ENCODE results near the gene KRT3. TPM values are rescaled to one million over a fixed set of nuclear protein-coding genes. Genes with fewer than 3 reads are reported as not detected.
"Not testable (repeated sequence)": the region's sequence is repeated elsewhere in the genome, so short reads cannot be mapped to it uniquely, and the experiment has no call there.

Gene KRT3
- polyA plus RNA-seq, 1 donor: not detected

- no peaks in the 10 kb centered on the region for H3K9me3 ChIP-seq (ENCODE audit: control insufficient read depth, low read depth, low read length)
- no peak overlapping the region for H3K4me3 ChIP-seq (ENCODE audit: low read length)
- peaks cover 7% of the 10 kb centered on the region for H3K27me3 ChIP-seq (ENCODE audit: control insufficient read depth, insufficient read depth, low read length)
- no peaks in the 10 kb centered on the region for H3K4me1 ChIP-seq (ENCODE audit: control insufficient read depth, insufficient read depth, low read length)
- WGBS (ENCODE audit: insufficient coverage, low lambda C conversion rate): no CpG with 5 or more reads among the region's 10 CpGs
- no peak for DNase-seq
- H3K27ac ChIP-seq (ENCODE audit: low read length): no peak overlapping the region
- H3K36me3 ChIP-seq (ENCODE audit: control insufficient read depth, insufficient read depth, low read length): no peaks in the 10 kb centered on the region
Observed at GRCh38 chr12:52768479-52769200, 27.3 kb downstream of the KRT3 start.

GRCh38 chr12:52767427-52767826, 28.5 kb downstream of the KRT3 start:
- WGBS (ENCODE audit: insufficient coverage, low lambda C conversion rate): no CpG with 5 or more reads among the region's 3 CpGs
- no peaks in the 10 kb centered on the region for H3K4me1 ChIP-seq (ENCODE audit: control insufficient read depth, insufficient read depth, low read length)
- H3K27me3 ChIP-seq (ENCODE audit: control insufficient read depth, insufficient read depth, low read length): peaks cover 7% of the 10 kb centered on the region
- H3K27ac ChIP-seq (ENCODE audit: low read length): no peak overlapping the region
- no peaks in the 10 kb centered on the region for H3K36me3 ChIP-seq (ENCODE audit: control insufficient read depth, insufficient read depth, low read length)
- no peak overlapping the region for H3K4me3 ChIP-seq (ENCODE audit: low read length)
- H3K9me3 ChIP-seq (ENCODE audit: control insufficient read depth, low read depth, low read length): no peaks in the 10 kb centered on the region
- DNase-seq: no peak

- no peak overlapping the region for H3K27ac ChIP-seq (ENCODE audit: low read length)
- WGBS (ENCODE audit: insufficient coverage, low lambda C conversion rate): no CpG with 5 or more reads among the region's 1 CpG
- H3K27me3 ChIP-seq (ENCODE audit: control insufficient read depth, insufficient read depth, low read length): peaks cover 7% of the 10 kb centered on the region
- H3K4me1 ChIP-seq (ENCODE audit: control insufficient read depth, insufficient read depth, low read length): no peaks in the 10 kb centered on the region
- H3K4me3 ChIP-seq (ENCODE audit: low read length): no peak overlapping the region
- no peaks in the 10 kb centered on the region for H3K9me3 ChIP-seq (ENCODE audit: control insufficient read depth, low read depth, low read length)
- H3K36me3 ChIP-seq (ENCODE audit: control insufficient read depth, insufficient read depth, low read length): no peaks in the 10 kb centered on the region
- DNase-seq: no peak
Observed at GRCh38 chr12:52767020-52767379, 28.9 kb downstream of the KRT3 start.

- Histone ChIP-seq H3K4me1 (ENCODE audit: control insufficient read depth, insufficient read depth, low read length) (no peaks in the 10 kb centered on the region), H3K36me3 (ENCODE audit: control insufficient read depth, insufficient read depth, low read length) (no peaks in the 10 kb centered on the region), H3K27ac (ENCODE audit: low read length) (no peak overlapping the region), H3K27me3 (ENCODE audit: control insufficient read depth, insufficient read depth, low read length) (peaks cover 7% of the 10 kb centered on the region), H3K4me3 (ENCODE audit: low read length) (no peak overlapping the region), H3K9me3 (ENCODE audit: control insufficient read depth, low read depth, low read length) (no peaks in the 10 kb centered on the region)
- WGBS (ENCODE audit: insufficient coverage, low lambda C conversion rate): 80% methylated on average over 1 of the region's 5 CpGs
- DNase-seq: no peak
Observed at GRCh38 chr12:52766351-52767019, 29.4 kb downstream of the KRT3 start.

- WGBS (ENCODE audit: insufficient coverage, low lambda C conversion rate): no CpG with 5 or more reads among the region's 1 CpG
- no peak overlapping the region for H3K27ac ChIP-seq (ENCODE audit: low read length)
- no peaks in the 10 kb centered on the region for H3K4me1 ChIP-seq (ENCODE audit: control insufficient read depth, insufficient read depth, low read length)
- no peak for DNase-seq
- H3K4me3 ChIP-seq (ENCODE audit: low read length): no peak overlapping the region
- H3K27me3 ChIP-seq (ENCODE audit: control insufficient read depth, insufficient read depth, low read length): peaks cover 5% of the 10 kb centered on the region
- H3K9me3 ChIP-seq (ENCODE audit: control insufficient read depth, low read depth, low read length): peaks cover 1% of the 10 kb centered on the region
- H3K36me3 ChIP-seq (ENCODE audit: control insufficient read depth, insufficient read depth, low read length): no peaks in the 10 kb centered on the region
Observed at GRCh38 chr12:52765702-52766101, 30.2 kb downstream of the KRT3 start.

GRCh38 chr12:52763991-52764390, 31.9 kb downstream of the KRT3 start:
- WGBS (ENCODE audit: insufficient coverage, low lambda C conversion rate): 83% methylated on average over 1 of the region's 2 CpGs
- Histone ChIP-seq H3K4me1 (ENCODE audit: control insufficient read depth, insufficient read depth, low read length) (no peaks in the 10 kb centered on the region), H3K36me3 (ENCODE audit: control insufficient read depth, insufficient read depth, low read length) (no peaks in the 10 kb centered on the region), H3K9me3 (ENCODE audit: control insufficient read depth, low read depth, low read length) (peaks cover 8% of the 10 kb centered on the region), H3K4me3 (ENCODE audit: low read length) (no peak overlapping the region), H3K27me3 (ENCODE audit: control insufficient read depth, insufficient read depth, low read length) (peaks cover 4% of the 10 kb centered on the region), H3K27ac (ENCODE audit: low read length) (no peak overlapping the region)
- no peak for DNase-seq

GRCh38 chr12:52763036-52763659, 32.8 kb downstream of the KRT3 start:
- 80% methylated on average over 1 of the region's 9 CpGs for WGBS (ENCODE audit: insufficient coverage, low lambda C conversion rate)
- Histone ChIP-seq H3K4me1 (ENCODE audit: control insufficient read depth, insufficient read depth, low read length) (no peaks in the 10 kb centered on the region), H3K4me3 (ENCODE audit: low read length) (no peak overlapping the region), H3K27ac (ENCODE audit: low read length) (no peak overlapping the region), H3K27me3 (ENCODE audit: control insufficient read depth, insufficient read depth, low read length) (peaks cover 4% of the 10 kb centered on the region), H3K36me3 (ENCODE audit: control insufficient read depth, insufficient read depth, low read length) (no peaks in the 10 kb centered on the region), H3K9me3 (ENCODE audit: control insufficient read depth, low read depth, low read length) (peaks cover 8% of the 10 kb centered on the region)
- no peak for DNase-seq

GRCh38 chr12:52761802-52762201, 34.1 kb downstream of the KRT3 start:
- Histone ChIP-seq H3K27ac (ENCODE audit: low read length) (no peak overlapping the region), H3K4me1 (ENCODE audit: control insufficient read depth, insufficient read depth, low read length) (no peaks in the 10 kb centered on the region), H3K9me3 (ENCODE audit: control insufficient read depth, low read depth, low read length) (peaks cover 8% of the 10 kb centered on the region), H3K4me3 (ENCODE audit: low read length) (no peak overlapping the region), H3K27me3 (ENCODE audit: control insufficient read depth, insufficient read depth, low read length) (peaks cover 4% of the 10 kb centered on the region), H3K36me3 (ENCODE audit: control insufficient read depth, insufficient read depth, low read length) (no peaks in the 10 kb centered on the region)
- DNase-seq: no peak
- WGBS (ENCODE audit: insufficient coverage, low lambda C conversion rate): no CpG with 5 or more reads among the region's 2 CpGs

GRCh38 chr12:52761218-52761617, 34.7 kb downstream of the KRT3 start:
- not testable (repeated sequence) for H3K4me1 ChIP-seq (ENCODE audit: control insufficient read depth, insufficient read depth, low read length); H3K9me3 ChIP-seq (ENCODE audit: control insufficient read depth, low read depth, low read length); DNase-seq; H3K4me3 ChIP-seq (ENCODE audit: low read length); H3K27ac ChIP-seq (ENCODE audit: low read length); H3K36me3 ChIP-seq (ENCODE audit: control insufficient read depth, insufficient read depth, low read length); H3K27me3 ChIP-seq (ENCODE audit: control insufficient read depth, insufficient read depth, low read length)
- 87% methylated on average over 3 of the region's 8 CpGs for WGBS (ENCODE audit: insufficient coverage, low lambda C conversion rate)

GRCh38 chr12:52760623-52761022, 35.3 kb downstream of the KRT3 start:
- no peaks in the 10 kb centered on the region for H3K36me3 ChIP-seq (ENCODE audit: control insufficient read depth, insufficient read depth, low read length)
- H3K4me3 ChIP-seq (ENCODE audit: low read length): no peak overlapping the region
- no peak for DNase-seq
- H3K4me1 ChIP-seq (ENCODE audit: control insufficient read depth, insufficient read depth, low read length): no peaks in the 10 kb centered on the region
- H3K9me3 ChIP-seq (ENCODE audit: control insufficient read depth, low read depth, low read length): peaks cover 8% of the 10 kb centered on the region
- peaks cover 3% of the 10 kb centered on the region for H3K27me3 ChIP-seq (ENCODE audit: control insufficient read depth, insufficient read depth, low read length)
- no peak overlapping the region for H3K27ac ChIP-seq (ENCODE audit: low read length)

All from large intestine (tissue), 3 donors.